K562 (cell line): ENCODE results near the gene SPRY4. TPM values are rescaled to one million over a fixed set of nuclear protein-coding genes. Genes with fewer than 3 reads are reported as not detected.

Experiments used
- ATAC-seq: fragments of 200-7000 bp; cut with Tn5 transposase; 3 replicates; pipeline ENCODE4 v1.9.1; 2020; ENCODE audit warnings: moderate library complexity
- BruUV-seq: library from RNA; stranded (reverse); fragments of 400-500 nt; replicated peaks from 2 replicates; lab custom pipeline; 2021; lab: Mats Ljungman, UMichigan
- CTCF ChIA-PET: fragments of 300-600 bp; formaldehyde crosslinking; extraction: SDS; loops from one replicate; lab custom pipeline; 2021; ENCODE audit warnings: low intra/inter-chr PET ratio; lab: Yijun Ruan, JAX
- POLR2A ChIA-PET: fragments of 300-600, 350-650 bp; sonication (Branson Sonifier 250); formaldehyde crosslinking; extraction: SDS; loops from one replicate; lab custom pipeline; 2021; ENCODE audit warnings: antibody characterized with exemption, inconsistent platforms; lab: Yijun Ruan, JAX
- DNase-seq, 4 experiments: peaks; one replicate each; pipeline versions ENCODE4 v3.0.0 to v3.0.0-alpha.2; 2011 to 2018; ENCODE audit warnings: low spot score in 3 of 4, mixed read lengths in 3 of 4; ENCODE audit errors: extremely low read depth in 1 of 4
- FAIRE-seq: peaks from 2 replicates; lab custom pipeline; 2011; peaks lifted over from hg19 to GRCh38; lab: Jason Lieb, UNC
- H2AFZ ChIP-seq: 2 replicates; pipeline ENCODE4 v1.6.0; 2011; ENCODE audit warnings: low read depth, low read length, control low read depth, inconsistent platforms
- H3K27ac ChIP-seq: fragments of 200-600 bp; 3 replicates; pipeline ENCODE4 v1.8.0; 2011; ENCODE audit warnings: low read depth, mild to moderate bottlenecking, control low read depth, inconsistent platforms, low read length, moderate library complexity, mixed read lengths; ENCODE audit errors: extremely low read depth
- H3K27me3 ChIP-seq, 2 experiments: fragments of 300-600 bp in 1 of 2; 2 replicates in 1 of 2; 3 replicates in 1 of 2; pipeline versions ENCODE4 v1.6.0 to v1.8.0; 2011; ENCODE audit warnings: inconsistent platforms in 2 of 2, low read length in 2 of 2, mild to moderate bottlenecking in 1 of 2, mixed read lengths in 1 of 2, moderate library complexity in 1 of 2; ENCODE audit not compliant: control insufficient read depth in 2 of 2, insufficient read depth in 2 of 2
- H3K36me3 ChIP-seq: fragments of 300-600 bp; 3 replicates; pipeline ENCODE4 v1.8.0; 2011; ENCODE audit warnings: mild to moderate bottlenecking, low read length, inconsistent platforms; ENCODE audit not compliant: control insufficient read depth, insufficient read depth
- H3K4me1 ChIP-seq, 2 experiments: fragments of 200-600 bp in 1 of 2; replicated peaks in 1 of 2; 2 replicates in 1 of 2; 3 replicates in 1 of 2; pipeline versions ENCODE4 v1.5.1 to v1.8.0; 2011; ENCODE audit warnings: inconsistent platforms in 2 of 2, low read length in 2 of 2, mild to moderate bottlenecking in 1 of 2, mixed read lengths in 1 of 2, moderate library complexity in 1 of 2; ENCODE audit not compliant: control insufficient read depth in 2 of 2, insufficient read depth in 2 of 2
- H3K4me2 ChIP-seq: 2 replicates; pipeline ENCODE4 v1.6.1; 2011; ENCODE audit warnings: low read length, control low read depth, inconsistent platforms, mixed read lengths; ENCODE audit not compliant: insufficient read depth
- H3K4me3 ChIP-seq: fragments of 200-600 bp; sonication (generic), shearing (Covaris generic); 2 replicates; pipeline ENCODE4 v1.5.1; 2016; ENCODE audit warnings: control low read depth, inconsistent platforms
- H3K79me2 ChIP-seq: fragments of 200-600 bp; 3 replicates; pipeline ENCODE4 v1.8.0; 2011; ENCODE audit warnings: low read length, inconsistent platforms; ENCODE audit not compliant: control insufficient read depth, insufficient read depth
- H3K9ac ChIP-seq, 2 experiments: 2 replicates each; pipeline versions ENCODE4 v1.6.0 to v1.6.1; 2011; ENCODE audit warnings: low read depth in 2 of 2, low read length in 2 of 2, control low read depth in 1 of 2, inconsistent platforms in 1 of 2, mild to moderate bottlenecking in 1 of 2, mixed read lengths in 1 of 2; ENCODE audit not compliant: insufficient read depth in 1 of 2
- H3K9me1 ChIP-seq: one replicate; pipeline ENCODE4 v1.6.0; 2011; ENCODE audit warnings: inconsistent platforms, mild to moderate bottlenecking, low read length, moderate library complexity; ENCODE audit not compliant: control insufficient read depth, insufficient read depth
- H3K9me3 ChIP-seq: replicated peaks from 2 replicates; pipeline ENCODE4 v1.5.1; 2011; ENCODE audit warnings: low read depth, low read length, inconsistent platforms; ENCODE audit not compliant: control insufficient read depth, insufficient read depth
- H4K20me1 ChIP-seq: replicated peaks from 2 replicates; pipeline ENCODE4 v1.6.1; 2011; ENCODE audit warnings: low read length, inconsistent platforms, mixed read lengths; ENCODE audit not compliant: control insufficient read depth, insufficient read depth
- BCLAF1 ChIP-seq, 2 experiments: fragments of 450-650 bp in 1 of 2; IDR thresholded peaks; 2 replicates each; pipeline ENCODE4 v1.6.1; 2011 to 2017; ENCODE audit warnings: low read depth in 2 of 2, antibody characterized with exemption in 1 of 2, borderline replicate concordance in 1 of 2, low read length in 1 of 2, mild to moderate bottlenecking in 1 of 2, mixed read lengths in 1 of 2; ENCODE audit not compliant: control insufficient read depth in 1 of 2
- C11orf30 ChIP-seq: fragments of 450-650 bp; IDR thresholded peaks from 2 replicates; pipeline ENCODE4 v1.6.1; 2016; ENCODE audit warnings: low read depth, mild to moderate bottlenecking
- HMG20B ChIP-seq: fragments of 250-450 bp; sonication (Bioruptor Pico); IDR thresholded peaks from 2 replicates; pipeline ENCODE4 v1.5.0; 2021; ENCODE audit warnings: mild to moderate bottlenecking
- MXD1 ChIP-seq: fragments of 250-450 bp; sonication (Bioruptor Pico); IDR thresholded peaks from 2 replicates; pipeline ENCODE4 v1.8.0; 2021; ENCODE audit warnings: borderline replicate concordance, mild to moderate bottlenecking, moderate library complexity; ENCODE audit not compliant: poor library complexity, severe bottlenecking
- NFRKB ChIP-seq: fragments of 450-650 bp; IDR thresholded peaks from 2 replicates; pipeline ENCODE4 v1.6.1; 2016; ENCODE audit warnings: low read depth
- STAT5B ChIP-seq: fragments of 250-450 bp; sonication (Bioruptor Pico); IDR thresholded peaks from 2 replicates; pipeline ENCODE4 v1.8.0; 2021; ENCODE audit warnings: mild to moderate bottlenecking, inconsistent platforms
- WGBS: fragments of 100-300 bp; shearing (Covaris generic); methylation state at CpG from one replicate; pipeline ENCODE4 v1.1.6; 2016; ENCODE audit warnings: low coverage, mixed read lengths; ENCODE audit not compliant: insufficient coverage; ENCODE audit errors: missing lambda C conversion rate; 5-methylcytosine and 5-hydroxymethylcytosine counted together
- in situ Hi-C: fragments of 300-500 bp; cut with MboI; formaldehyde crosslinking; loops from 4 replicates; pipeline ENCODE4 v1.15.0; 2018; ENCODE audit warnings: inconsistent platforms, mixed read lengths
- intact Hi-C: fragments of 100-400 bp; cut with micrococcal nuclease; formaldehyde crosslinking; loops from 2 replicates; pipeline ENCODE4 v1.14.2; 2022
- polyA plus RNA-seq, 8 experiments: library from polyadenylated mRNA; depleted of rRNA in 4 of 8; stranded (reverse) in 5 of 8; unstranded in 3 of 8; fragments of >200 nt; fragmentation: Nextera tagmentation in 2 of 8; fragmentation: Illumina TruSeq in 1 of 8; extraction: Ambion mirVana in 2 of 8; extraction: Trizol in 1 of 8; gene quantifications; 2 replicates each; pipeline versions ENCODE4 v1.2.1 to v1.2.3, GENCODE V29; 2011 to 2014; ENCODE audit warnings: inconsistent platforms in 1 of 8, missing spikeins in 1 of 8
- total RNA-seq, 7 experiments: library from RNA; depleted of rRNA in 6 of 7; stranded (reverse); fragments of >200 nt in 6 of 7; fragmentation: Illumina TruSeq in 2 of 7; extraction: Trizol in 2 of 7; gene quantifications; 2 replicates each; pipeline versions ENCODE4 v1.2.1 to v1.2.3, GENCODE V29; 2011 to 2021; ENCODE audit warnings: low replicate concordance in 1 of 7

The SPRY4 gene
- total and polyA plus RNA-seq, 9 of the 15 experiments (the other 6 are each of a cell fraction or from before 2014, with no cell fraction given): 2.6 to 24.2 (median 9.5) TPM

DNA sequence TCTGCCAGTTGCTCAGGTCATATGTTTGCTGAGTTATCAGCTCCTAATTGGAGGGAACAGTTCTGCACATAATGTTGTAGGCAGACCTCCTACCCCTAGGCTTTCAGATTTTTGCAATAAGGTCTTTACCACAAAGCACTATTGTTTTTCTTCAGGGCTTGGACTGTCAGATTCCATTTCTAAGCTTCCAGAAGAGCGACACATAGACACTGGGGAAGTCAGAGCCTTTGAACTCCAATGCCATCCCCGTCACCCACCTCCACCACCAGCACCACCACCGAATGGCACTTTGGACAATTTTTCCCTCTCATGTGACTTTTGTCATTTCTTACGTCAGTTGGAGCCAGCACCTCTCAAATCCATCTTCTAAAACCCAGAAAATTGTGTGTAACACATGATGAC lies 28.3 kb upstream of the SPRY4 start:
- Histone ChIP-seq H2AFZ (peak overlapping the region; percentile 58), H3K4me3 (no peak overlapping the region), H3K4me2 (no peak overlapping the region), H3K36me3 (no peaks in the 10 kb centered on the region), H3K9ac (no peak overlapping the region), H3K27me3 (no peaks in the 10 kb centered on the region; a peak in 1 of 5 replicates), H4K20me1 (no peaks in the 10 kb centered on the region), H3K27ac (peak overlapping the region; percentile 40; the same call in 2 of the 3 replicates), H3K9me3 (0 out of 2 replicates have a peak, but pooled peaks cover 7% of the 10 kb centered on the region), H3K79me2 (no peaks in the 10 kb centered on the region), H3K4me1 (peaks cover 8 to 12% of the 10 kb centered on the region in 2 experiments; a peak in 4 of 5 replicates), H3K9me1 (no peaks in the 10 kb centered on the region)
- in situ Hi-C loops (no loop called here), intact Hi-C loops (loop anchor here (10.0 kb wide), 1 partner anchor 192 kb away; no protein-coding TSS in a partner anchor)
- FAIRE-seq: peak; percentile 35
- POLR2A ChIA-PET: interaction anchor here (0.8 kb wide), 1 partner anchor 221 kb away, joined by 3 read pairs; no protein-coding TSS in a partner anchor
- 82% methylated on average over 4 of the region's 4 CpGs for WGBS
- no peak for ATAC-seq
- no TSS peak for BruUV-seq
- TF ChIP-seq NFRKB: no peak
- TF ChIP-seq BCLAF1 (IDR thresholded peaks at IDR 0.05; ENCODE audit: borderline replicate concordance in 1 of 2, control insufficient read depth in 1 of 2, low read depth in 2 of 2, low read length in 1 of 2): no peak
- TF ChIP-seq STAT5B (CRISPR knock-in tag): no peak
- no peak for TF ChIP-seq C11orf30
- TF ChIP-seq HMG20B (CRISPR knock-in tag): no peak
- no peak for TF ChIP-seq MXD1 (CRISPR knock-in tag)
- DNase-seq: no peak
- CTCF ChIA-PET: no interaction called here
